Activated CD4-positive, alpha-beta T cell treated with anti-CD3 and anti-CD28 coated beads for 36 hours (primary cell): ENCODE data around the gene GIPC3. TPM values are rescaled to one million over a fixed set of nuclear protein-coding genes. Genes with fewer than 3 reads are reported as not detected.

Experiments used
- ATAC-seq: fragments of 200-7000 bp; cut with Tn5 transposase; one replicate; pipeline ENCODE4 v1.10.0; 2021; ENCODE audit warnings: mild to moderate bottlenecking, moderate library complexity
- CTCF ChIA-PET: fragments of 350-600 bp; sonication (Branson Sonifier 250); formaldehyde crosslinking; loops from one replicate; lab custom pipeline; 2021; ENCODE audit warnings: antibody characterized with exemption; lab: Charles Lee
- POLR2A ChIA-PET: fragments of 350-600 bp; sonication (Branson Sonifier 250); formaldehyde crosslinking; loops from one replicate; lab custom pipeline; 2021; ENCODE audit warnings: antibody characterized with exemption, inconsistent platforms; lab: Charles Lee
- DNase-seq: peaks from one replicate; pipeline ENCODE4 v3.0.0-alpha.2; 2020
- H3K27ac Mint-ChIP-seq: one replicate; pipeline ENCODE4 v1.8.0; 2021; ENCODE audit warnings: mixed read lengths
- H3K27me3 Mint-ChIP-seq: one replicate; pipeline ENCODE4 v1.8.0; 2021; ENCODE audit warnings: mixed read lengths
- H3K36me3 Mint-ChIP-seq: one replicate; pipeline ENCODE4 v1.8.0; 2021; ENCODE audit warnings: low read depth, mixed read lengths
- H3K4me1 Mint-ChIP-seq: one replicate; pipeline ENCODE4 v1.8.0; 2021; ENCODE audit warnings: mixed read lengths
- H3K4me3 Mint-ChIP-seq: one replicate; pipeline ENCODE4 v1.8.0; 2021; ENCODE audit warnings: mild to moderate bottlenecking, moderate library complexity, mixed read lengths
- H3K9me3 Mint-ChIP-seq: one replicate; pipeline ENCODE4 v1.8.0; 2021; ENCODE audit warnings: low read depth, mixed read lengths
- intact Hi-C, 2 experiments: fragments of 100-400 bp; cut with DNase I in 1 of 2; cut with micrococcal nuclease in 1 of 2; formaldehyde crosslinking; loops; one replicate each; pipeline versions ENCODE4 v1.14.2 to v1.15.1; 2022 to 2024; cut with DNase I, micrococcal nuclease
- total RNA-seq, 2 experiments: library from RNA; stranded (reverse); gene quantifications; one replicate each; pipeline ENCODE4 v1.2.3, GENCODE V29; 2021

GIPC3 gene
- total RNA-seq, 2 experiments from 2014 or later, result 0.48 to 0.51 TPM

- CTCF ChIA-PET, result no interaction called here
- Mint-ChIP-seq H3K4me1 (peaks cover 2% of the 10 kb centered on the region), H3K27ac (no peak overlapping the region), H3K36me3 (peaks cover 2% of the 10 kb centered on the region), H3K27me3 (peaks cover 2% of the 10 kb centered on the region), H3K4me3 (no peak overlapping the region), H3K9me3 (no peaks in the 10 kb centered on the region)
- no peak for ATAC-seq
- POLR2A ChIA-PET, result no interaction called here
- intact Hi-C loops, result no loop called here
- no peak for DNase-seq
These were observed 20.5 kb downstream of the GIPC3 start for GRCh38 chr19:3605770-3606169.

- CTCF ChIA-PET, result no interaction called here
- POLR2A ChIA-PET, result no interaction called here
- H3K36me3 Mint-ChIP-seq, result peaks cover 2% of the 10 kb centered on the region
- H3K27me3 Mint-ChIP-seq, result peaks cover 2% of the 10 kb centered on the region
- no peaks in the 10 kb centered on the region for H3K9me3 Mint-ChIP-seq
- ATAC-seq (peak; percentile 60), DNase-seq (peak; percentile 52)
- peak overlapping the region; percentile 26 for H3K4me3 Mint-ChIP-seq
- H3K4me1 Mint-ChIP-seq, result peaks cover 2% of the 10 kb centered on the region
- H3K27ac Mint-ChIP-seq, result no peak overlapping the region
- intact Hi-C loops, result no loop called here
These were observed 21.0 kb downstream of the GIPC3 start for GRCh38 chr19:3606174-3606689.

- intact Hi-C loops, result no loop called here
- no peaks in the 10 kb centered on the region for H3K9me3 Mint-ChIP-seq
- CTCF ChIA-PET, result no interaction called here
- H3K36me3 Mint-ChIP-seq, result peaks cover 3% of the 10 kb centered on the region
- no peak within 1 kb of the TSS for H3K27ac Mint-ChIP-seq
- POLR2A ChIA-PET, result no interaction called here
- H3K4me1 Mint-ChIP-seq, result peaks cover 2% of the 10 kb centered on the region
- peaks cover 2% of the 10 kb centered on the region for H3K27me3 Mint-ChIP-seq
- DNase-seq, result peak; percentile 76
- ATAC-seq, result peak; percentile 43
- H3K4me3 Mint-ChIP-seq, result peak within 1 kb of the TSS; percentile 26
These were observed 21.5 kb downstream of the GIPC3 start, which contains the start of gene TBXA2R for GRCh38 chr19:3606690-3607289. Gene TBXA2R (minus strand): TSS chr19:3606875. CDS start chr19:3600634, 6,241 bp downstream.

DNA sequence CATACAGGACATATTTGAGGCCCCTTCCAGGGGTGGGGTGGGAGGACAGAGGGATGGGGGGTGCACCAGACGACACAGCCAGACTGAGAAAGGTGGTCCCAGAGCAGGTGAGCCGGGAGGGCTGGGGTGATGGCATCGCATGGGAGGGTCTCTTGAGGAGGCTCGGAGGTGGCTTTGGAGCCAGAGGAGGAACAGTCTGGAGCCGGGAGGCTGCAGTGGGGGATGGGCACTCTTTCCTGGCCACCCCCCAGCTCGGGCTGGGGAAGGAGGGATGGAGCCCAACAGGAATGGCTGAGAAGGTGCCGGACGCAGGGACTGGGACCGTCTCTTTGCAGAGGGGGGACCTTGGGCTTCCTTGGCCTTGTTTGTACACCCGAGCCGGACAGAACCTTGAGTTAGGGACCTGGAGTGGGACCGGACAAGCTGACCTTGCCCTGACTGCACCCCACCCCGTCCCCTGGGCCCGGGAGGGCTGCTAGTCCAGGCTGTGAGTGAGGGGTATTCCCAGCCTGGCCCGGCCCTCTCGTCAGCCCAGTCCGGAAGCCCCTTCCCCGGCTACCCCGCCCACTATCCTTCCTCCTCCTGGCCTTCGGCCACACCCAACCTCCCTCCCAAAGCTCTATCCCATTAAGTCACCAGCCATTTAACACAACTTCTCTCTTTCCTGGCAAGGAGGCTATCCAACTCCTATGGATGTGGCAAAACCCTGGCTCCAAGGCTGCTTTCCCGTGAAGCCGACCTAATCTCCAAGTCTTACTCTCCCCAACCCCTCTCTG is 22.2 kb downstream of the GIPC3 start:
- Mint-ChIP-seq H3K4me1 (peaks cover 2% of the 10 kb centered on the region), H3K27ac (no peak overlapping the region), H3K36me3 (peaks cover 7% of the 10 kb centered on the region), H3K27me3 (peaks cover 2% of the 10 kb centered on the region), H3K4me3 (no peak overlapping the region), H3K9me3 (no peaks in the 10 kb centered on the region)
- ChIA-PET CTCF (interaction anchor here (0.8 to 1.7 kb wide), 5 partner anchors 10 to 24 kb away, joined by 3 to 6 read pairs (median 3); partner anchors contain the start of gene GIPC3), POLR2A (no interaction called here)
- intact Hi-C loops, result no loop called here
- DNase-seq, result no peak
- no peak for ATAC-seq

GRCh38 chr19:3608079-3608641 is 22.9 kb downstream of the GIPC3 start:
- ATAC-seq, result no peak
- POLR2A ChIA-PET, result interaction anchor here (0.6 kb wide), 1 partner anchor 725 kb away, joined by 3 read pairs; no protein-coding TSS in a partner anchor

DNA sequence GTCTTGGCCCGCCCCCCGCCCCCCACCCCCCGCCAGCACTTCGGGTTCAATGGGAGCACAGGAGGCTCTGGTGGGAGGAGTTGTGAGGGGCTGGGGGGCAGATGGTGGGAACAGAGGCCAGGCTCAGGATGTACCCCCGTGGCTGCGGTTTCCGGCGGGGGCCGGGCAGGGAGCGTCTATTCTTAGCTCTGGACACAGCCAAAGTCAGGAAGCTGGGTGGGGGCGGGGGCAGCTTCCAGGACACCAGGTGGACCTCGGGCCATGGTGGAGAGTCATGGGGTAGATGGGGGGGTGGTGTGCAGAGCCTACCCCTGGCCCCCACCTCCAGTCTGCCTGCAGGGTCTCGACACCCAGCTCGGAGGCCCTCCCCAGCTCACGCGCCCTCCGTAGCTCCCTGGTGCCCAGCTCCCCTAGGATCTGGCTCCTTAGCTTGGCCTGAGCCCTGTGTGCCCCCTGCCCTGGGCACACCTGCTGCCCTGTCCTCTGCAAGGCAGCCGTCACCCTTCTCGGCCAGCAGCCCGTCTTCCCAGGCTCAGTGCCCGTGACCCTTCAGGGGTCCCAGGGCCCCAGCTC is 23.6 kb downstream of the GIPC3 start:
- peaks cover 2% of the 10 kb centered on the region for H3K4me1 Mint-ChIP-seq
- peaks cover 8% of the 10 kb centered on the region for H3K36me3 Mint-ChIP-seq
- ChIA-PET CTCF (interaction anchor here (0.6 to 1.7 kb wide), 5 partner anchors 16 to 46 kb away, joined by 3 to 6 read pairs (median 4); partner anchors contain the start of gene GIPC3), POLR2A (interaction anchor here (0.6 kb wide), 1 partner anchor 724 kb away, joined by 3 read pairs; no protein-coding TSS in a partner anchor)
- no peaks in the 10 kb centered on the region for H3K9me3 Mint-ChIP-seq
- ATAC-seq, result no peak
- H3K27me3 Mint-ChIP-seq, result peaks cover 2% of the 10 kb centered on the region
- intact Hi-C loops, result no loop called here
- no peak overlapping the region for H3K4me3 Mint-ChIP-seq
- H3K27ac Mint-ChIP-seq, result no peak overlapping the region
- no peak for DNase-seq

More at GRCh38 chr19:3608079-3608641, 22.9 kb downstream of the GIPC3 start:
- CTCF ChIA-PET, result interaction anchor here (0.8 to 1.7 kb wide), 5 partner anchors 11 to 25 kb away, joined by 3 to 6 read pairs (median 3); partner anchors contain the start of gene GIPC3
- DNase-seq, result no peak
- intact Hi-C loops, result no loop called here
- peaks cover 2% of the 10 kb centered on the region for H3K27me3 Mint-ChIP-seq
- H3K9me3 Mint-ChIP-seq, result no peaks in the 10 kb centered on the region
- peaks cover 7% of the 10 kb centered on the region for H3K36me3 Mint-ChIP-seq
- no peak overlapping the region for H3K4me3 Mint-ChIP-seq
- no peak overlapping the region for H3K27ac Mint-ChIP-seq
- peaks cover 2% of the 10 kb centered on the region for H3K4me1 Mint-ChIP-seq

DNA sequence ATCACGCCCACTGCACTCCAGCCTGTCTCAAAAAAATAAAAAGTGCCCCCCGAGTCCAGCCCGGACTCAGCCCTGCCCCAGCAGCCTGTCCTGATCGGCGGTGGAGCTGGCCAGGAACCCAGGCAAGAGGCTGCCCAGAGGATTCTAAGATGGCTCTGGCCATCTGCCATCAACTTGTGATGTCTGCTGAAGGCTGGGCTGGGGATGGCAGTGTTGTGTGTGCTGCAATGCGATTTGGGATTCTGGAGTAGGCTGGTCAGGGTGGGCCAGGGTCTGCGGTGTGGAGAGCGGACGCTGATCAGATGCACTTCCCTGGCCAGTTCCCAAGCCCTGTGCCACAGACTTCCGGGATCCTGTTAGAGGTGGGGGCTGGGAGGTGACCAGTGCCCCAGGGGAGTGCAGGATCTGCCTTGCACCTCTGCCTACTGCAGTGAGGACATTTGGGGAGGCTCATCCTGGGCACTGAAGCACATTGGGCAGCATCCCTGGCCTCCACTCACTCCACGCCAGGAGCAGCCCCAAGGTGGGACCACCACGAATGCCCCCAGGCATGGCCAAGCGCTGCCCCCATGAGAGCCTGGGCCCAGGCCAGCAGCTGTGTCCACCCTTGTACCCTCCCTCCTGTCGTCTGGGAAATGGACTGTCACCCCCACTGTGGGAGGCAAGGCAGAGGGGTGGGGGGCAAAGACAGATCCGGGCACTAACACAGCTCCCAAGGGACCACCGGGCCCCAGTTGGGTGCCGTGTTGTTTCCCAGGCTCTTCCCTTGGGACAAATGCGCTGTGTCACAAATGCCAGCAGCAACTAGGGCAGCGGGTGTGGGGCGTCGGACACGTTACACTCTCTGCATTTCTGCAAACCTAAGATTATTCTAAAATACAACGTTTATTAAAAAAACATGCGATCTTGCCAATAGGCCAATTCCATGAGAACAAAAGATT is 24.8 kb downstream of the GIPC3 start:
- POLR2A ChIA-PET, result interaction anchor here (0.7 kb wide), 1 partner anchor 82 kb away, joined by 5 read pairs; no protein-coding TSS in a partner anchor
- Mint-ChIP-seq H3K9me3 (no peaks in the 10 kb centered on the region), H3K4me3 (no peak overlapping the region), H3K4me1 (peaks cover 2% of the 10 kb centered on the region), H3K27ac (no peak overlapping the region), H3K36me3 (peaks cover 8% of the 10 kb centered on the region), H3K27me3 (peaks cover 2% of the 10 kb centered on the region)
- DNase-seq (no peak), ATAC-seq (no peak)
- intact Hi-C loops, result no loop called here
- CTCF ChIA-PET, result interaction anchor here (0.8 kb wide), 1 partner anchor 26 kb away, joined by 3 read pairs; no protein-coding TSS in a partner anchor

- DNase-seq (no peak), ATAC-seq (no peak)
- H3K9me3 Mint-ChIP-seq, result no peaks in the 10 kb centered on the region
- peaks cover 2% of the 10 kb centered on the region for H3K4me1 Mint-ChIP-seq
- H3K4me3 Mint-ChIP-seq, result no peak overlapping the region
- no peak overlapping the region for H3K27ac Mint-ChIP-seq
- H3K36me3 Mint-ChIP-seq, result peaks cover 8% of the 10 kb centered on the region
- ChIA-PET POLR2A (no interaction called here), CTCF (no interaction called here)
- peaks cover 2% of the 10 kb centered on the region for H3K27me3 Mint-ChIP-seq
- intact Hi-C loops, result no loop called here
These were observed 25.8 kb downstream of the GIPC3 start for GRCh38 chr19:3610745-3611717.

GRCh38 chr19:3611841-3612240 is 26.6 kb downstream of the GIPC3 start:
- ATAC-seq, result no peak
- intact Hi-C loops, result no loop called here
- Mint-ChIP-seq H3K9me3 (no peaks in the 10 kb centered on the region), H3K36me3 (peaks cover 8% of the 10 kb centered on the region), H3K4me3 (no peak overlapping the region), H3K27me3 (peaks cover 2% of the 10 kb centered on the region), H3K27ac (no peak overlapping the region), H3K4me1 (peaks cover 2% of the 10 kb centered on the region)
- no peak for DNase-seq
- POLR2A ChIA-PET, result no interaction called here
- CTCF ChIA-PET, result no interaction called here
